ENCODE data around the gene DENND4B. TPM values are rescaled to one million over a fixed set of nuclear protein-coding genes. Genes with fewer than 3 reads are reported as not detected.
A peak's percentile ranks its signal among the peaks of the same experiment; 100 is the strongest.

Gene DENND4B
- total and polyA plus RNA-seq, 9 of the 15 experiments (the other 6 are each of a cell fraction or from before 2014, with no cell fraction given) = 9.5 to 80.5 (median 23.1) TPM

GRCh38 chr1:153963850-153964331 lies 17.4 kb upstream of the DENND4B start (continued):
- TF ChIP-seq ZBTB9 (CRISPR knock-in tag; IDR thresholded peaks at IDR 0.05) = no peak
- TF ChIP-seq ZFX (CRISPR knock-in tag; IDR thresholded peaks at IDR 0.05) = no peak
- peak; percentile 22; the same call in 1 of the 2 replicates for TF ChIP-seq ARID2 (IDR thresholded peaks at IDR 0.05)
- TF ChIP-seq ZNF280B (CRISPR knock-in tag; IDR thresholded peaks at IDR 0.05) = no peak
- TF ChIP-seq HMBOX1 (IDR thresholded peaks at IDR 0.05) = no peak
- TF ChIP-seq ZNF75A (CRISPR knock-in tag; IDR thresholded peaks at IDR 0.05) = no peak
- no peak for TF ChIP-seq BDP1 (IDR thresholded peaks at IDR 0.05; ENCODE audit: insufficient read depth, insufficient read length)
- TF ChIP-seq ELK3 (CRISPR knock-in tag; IDR thresholded peaks at IDR 0.05) = no peak
- no peak for TF ChIP-seq GATAD2A (IDR thresholded peaks at IDR 0.05)
- TF ChIP-seq ZBED1 (IDR thresholded peaks at IDR 0.05) = no peak
- no peak for TF ChIP-seq ZNF592 (IDR thresholded peaks at IDR 0.05)
- TF ChIP-seq HNRNPL (IDR thresholded peaks at IDR 0.05; ENCODE audit: low read depth, low read length) = no peak
- TF ChIP-seq ZKSCAN1 (IDR thresholded peaks at IDR 0.05; ENCODE audit: low read depth, low read length) = no peak
- no peak for TF ChIP-seq SRSF9 (IDR thresholded peaks at IDR 0.05; ENCODE audit: borderline replicate concordance, low read depth, low read length)
- no peak for TF ChIP-seq PCBP1 (IDR thresholded peaks at IDR 0.05; ENCODE audit: low read depth, low read length, poor library complexity, severe bottlenecking)
- TF ChIP-seq GTF2B (IDR thresholded peaks at IDR 0.05; ENCODE audit: extremely low read depth, insufficient read length) = no peak
- TF ChIP-seq NELFE (IDR thresholded peaks at IDR 0.05; ENCODE audit: insufficient read depth, insufficient read length) = no peak
- no peak for TF ChIP-seq ZNF445 (CRISPR knock-in tag; IDR thresholded peaks at IDR 0.05; ENCODE audit: low read depth)
- no peak for TF ChIP-seq ZNF184 (CRISPR knock-in tag; IDR thresholded peaks at IDR 0.05)
- TF ChIP-seq SMAD1 (IDR thresholded peaks at IDR 0.05; ENCODE audit: low read depth, low read length, partially characterized antibody) = peak; percentile 38
- no peak for TF ChIP-seq ZBTB8A (IDR thresholded peaks at IDR 0.05; ENCODE audit: partially characterized antibody)

Measured in K562 (cell line).